Activated B cell treated with CpG ODN at 0.5 μM for 24 hours (primary cell): ENCODE data around the gene TMEM43. TPM values are rescaled to one million over a fixed set of nuclear protein-coding genes. Genes with fewer than 3 reads are reported as not detected.

Experiments
- ATAC-seq: fragments of 200-7000 bp; cut with Tn5 transposase; one replicate; pipeline ENCODE4 v1.10.0; 2021; ENCODE audit warnings: low read depth, mild to moderate bottlenecking, moderate library complexity
- CTCF ChIA-PET: fragments of 350-600 bp; sonication (Branson Sonifier 250); formaldehyde crosslinking; loops from one replicate; lab custom pipeline; 2021; ENCODE audit warnings: antibody characterized with exemption; lab: Charles Lee
- POLR2A ChIA-PET: fragments of 350-600 bp; sonication (Branson Sonifier 250); formaldehyde crosslinking; loops from one replicate; lab custom pipeline; 2021; ENCODE audit warnings: antibody characterized with exemption; lab: Charles Lee
- DNase-seq: peaks from one replicate; pipeline ENCODE4 v3.0.0; 2022
- H3K27ac Mint-ChIP-seq: one replicate; pipeline ENCODE4 v1.8.0; 2020; ENCODE audit warnings: mixed read lengths
- H3K27me3 Mint-ChIP-seq: one replicate; pipeline ENCODE4 v1.8.0; 2021; ENCODE audit warnings: mixed read lengths
- H3K36me3 Mint-ChIP-seq: one replicate; pipeline ENCODE4 v1.8.0; 2021; ENCODE audit warnings: low read depth, mixed read lengths
- H3K4me1 Mint-ChIP-seq: one replicate; pipeline ENCODE4 v1.8.0; 2021; ENCODE audit warnings: mixed read lengths
- H3K4me3 Mint-ChIP-seq: one replicate; pipeline ENCODE4 v1.8.0; 2020; ENCODE audit warnings: mild to moderate bottlenecking, mixed read lengths
- H3K9me3 Mint-ChIP-seq: one replicate; pipeline ENCODE4 v1.8.0; 2020; ENCODE audit warnings: mixed read lengths
- intact Hi-C: fragments of 100-400 bp; cut with micrococcal nuclease; formaldehyde crosslinking; loops from one replicate; pipeline ENCODE4 v1.15.1; 2024
- total RNA-seq: library from RNA; stranded (reverse); gene quantifications from 2 replicates; pipeline ENCODE4 v1.2.3, GENCODE V29; 2022
- TF ChIP-seq, protein P1 (sequence below): fragments of 200-600 bp; IDR thresholded peaks from one replicate; pipeline ENCODE4 v1.8.0; 2022; ENCODE audit warnings: antibody characterized with exemption, mild to moderate bottlenecking

Gene TMEM43
- total RNA-seq, 1 donor from 2014 or later = 32.3 TPM

DNA sequence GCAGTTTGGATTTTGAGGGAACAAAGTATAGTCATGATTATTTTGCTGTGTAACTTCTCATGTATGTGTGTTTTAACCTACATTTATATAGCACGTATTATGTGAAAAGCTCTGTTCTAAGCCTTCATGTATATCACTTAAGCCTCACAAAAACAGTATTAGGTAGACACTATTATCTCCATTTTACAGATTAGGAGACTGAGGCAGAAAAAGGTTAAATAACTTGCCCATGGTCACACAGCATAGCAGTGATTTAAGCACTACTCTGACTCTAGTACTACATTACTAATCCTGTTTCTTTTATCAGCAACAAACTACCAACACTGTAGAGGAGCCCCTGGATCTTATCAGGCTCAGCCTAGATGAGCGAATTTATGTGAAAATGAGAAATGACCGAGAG is 56.4 kb downstream of the TMEM43 start:
- Mint-ChIP-seq H3K4me3 (no peak overlapping the region), H3K27ac (no peak overlapping the region), H3K4me1 (peaks cover 41% of the 10 kb centered on the region), H3K27me3 (no peaks in the 10 kb centered on the region), H3K9me3 (no peaks in the 10 kb centered on the region), H3K36me3 (peaks cover 53% of the 10 kb centered on the region)
- no peak for DNase-seq
- POLR2A ChIA-PET = no interaction called here
- TF ChIP-seq, protein P1, sequence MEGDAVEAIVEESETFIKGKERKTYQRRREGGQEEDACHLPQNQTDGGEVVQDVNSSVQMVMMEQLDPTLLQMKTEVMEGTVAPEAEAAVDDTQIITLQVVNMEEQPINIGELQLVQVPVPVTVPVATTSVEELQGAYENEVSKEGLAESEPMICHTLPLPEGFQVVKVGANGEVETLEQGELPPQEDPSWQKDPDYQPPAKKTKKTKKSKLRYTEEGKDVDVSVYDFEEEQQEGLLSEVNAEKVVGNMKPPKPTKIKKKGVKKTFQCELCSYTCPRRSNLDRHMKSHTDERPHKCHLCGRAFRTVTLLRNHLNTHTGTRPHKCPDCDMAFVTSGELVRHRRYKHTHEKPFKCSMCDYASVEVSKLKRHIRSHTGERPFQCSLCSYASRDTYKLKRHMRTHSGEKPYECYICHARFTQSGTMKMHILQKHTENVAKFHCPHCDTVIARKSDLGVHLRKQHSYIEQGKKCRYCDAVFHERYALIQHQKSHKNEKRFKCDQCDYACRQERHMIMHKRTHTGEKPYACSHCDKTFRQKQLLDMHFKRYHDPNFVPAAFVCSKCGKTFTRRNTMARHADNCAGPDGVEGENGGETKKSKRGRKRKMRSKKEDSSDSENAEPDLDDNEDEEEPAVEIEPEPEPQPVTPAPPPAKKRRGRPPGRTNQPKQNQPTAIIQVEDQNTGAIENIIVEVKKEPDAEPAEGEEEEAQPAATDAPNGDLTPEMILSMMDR = no peak
- no peak for ATAC-seq
- intact Hi-C loops = no loop called here
- CTCF ChIA-PET = no interaction called here

DNA sequence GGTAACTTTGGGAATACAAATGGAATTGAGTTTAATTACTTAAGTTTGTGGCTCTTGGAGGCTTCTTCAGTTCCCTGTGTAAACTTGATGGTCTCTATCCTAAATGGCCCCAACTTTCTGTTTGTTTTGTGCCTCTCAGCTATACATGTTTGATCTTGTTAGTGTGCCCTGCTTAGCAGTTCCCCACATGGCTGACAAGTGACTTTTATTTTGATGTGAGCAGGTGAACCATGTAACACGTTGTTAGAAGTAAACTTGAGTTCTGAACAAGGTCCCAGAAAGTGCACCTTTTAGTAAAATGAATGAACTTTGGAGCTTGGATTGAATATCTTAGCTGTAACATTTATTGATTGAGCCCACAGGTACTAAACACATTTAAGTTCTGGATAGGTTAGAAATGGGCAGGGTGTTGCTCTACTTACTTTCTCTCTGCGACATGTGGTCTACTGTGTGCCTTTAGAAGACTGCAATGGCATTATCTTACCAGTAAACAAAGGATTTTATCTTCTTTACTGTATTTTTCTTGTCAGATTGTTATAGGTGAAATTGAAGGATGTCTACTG is 58.2 kb downstream of the TMEM43 start:
- ChIA-PET POLR2A (no interaction called here), CTCF (no interaction called here)
- H3K4me1 Mint-ChIP-seq = peaks cover 27% of the 10 kb centered on the region
- no peak overlapping the region for H3K27ac Mint-ChIP-seq
- H3K9me3 Mint-ChIP-seq = no peaks in the 10 kb centered on the region
- H3K27me3 Mint-ChIP-seq = no peaks in the 10 kb centered on the region
- H3K4me3 Mint-ChIP-seq = no peak overlapping the region
- intact Hi-C loops = no loop called here
- TF ChIP-seq, protein P1 = no peak
- peaks cover 69% of the 10 kb centered on the region for H3K36me3 Mint-ChIP-seq
- ATAC-seq (no peak), DNase-seq (no peak)

DNA sequence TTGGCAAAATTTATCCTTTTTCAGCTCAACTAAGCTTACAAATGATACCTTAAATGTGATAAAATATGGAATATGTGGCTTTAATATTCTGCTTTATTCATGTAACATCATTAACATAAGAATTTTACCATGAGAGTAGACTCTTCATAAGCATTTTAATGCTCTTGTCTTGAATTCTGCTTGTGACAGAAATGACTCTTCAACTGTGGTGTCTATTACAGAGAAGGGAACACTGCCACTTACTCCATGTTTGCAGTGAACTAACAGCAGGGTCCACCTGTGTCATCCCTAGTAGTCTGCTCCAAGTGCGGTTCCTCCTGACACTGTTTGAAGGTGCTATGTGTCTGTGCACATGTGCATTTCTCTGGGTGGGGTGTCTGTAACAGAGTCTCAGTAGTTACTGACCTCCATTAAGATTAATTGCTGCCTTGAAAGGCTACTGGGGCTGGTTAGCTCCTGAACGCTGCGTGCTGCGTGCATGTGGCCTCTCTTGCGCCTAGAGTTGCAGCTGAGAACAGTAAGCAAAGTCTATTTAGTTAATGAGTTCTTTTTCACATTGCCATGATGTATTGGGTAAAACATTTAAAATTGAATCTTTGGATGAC is 62.1 kb downstream of the TMEM43 start:
- Mint-ChIP-seq H3K27me3 (no peaks in the 10 kb centered on the region), H3K27ac (no peak overlapping the region), H3K4me3 (no peak overlapping the region), H3K9me3 (peaks cover 3% of the 10 kb centered on the region), H3K36me3 (peaks cover 78% of the 10 kb centered on the region), H3K4me1 (peaks cover 35% of the 10 kb centered on the region)
- ATAC-seq (no peak), DNase-seq (no peak)
- POLR2A ChIA-PET = no interaction called here
- CTCF ChIA-PET = no interaction called here
- TF ChIP-seq, protein P1 = no peak
- intact Hi-C loops = no loop called here

DNA sequence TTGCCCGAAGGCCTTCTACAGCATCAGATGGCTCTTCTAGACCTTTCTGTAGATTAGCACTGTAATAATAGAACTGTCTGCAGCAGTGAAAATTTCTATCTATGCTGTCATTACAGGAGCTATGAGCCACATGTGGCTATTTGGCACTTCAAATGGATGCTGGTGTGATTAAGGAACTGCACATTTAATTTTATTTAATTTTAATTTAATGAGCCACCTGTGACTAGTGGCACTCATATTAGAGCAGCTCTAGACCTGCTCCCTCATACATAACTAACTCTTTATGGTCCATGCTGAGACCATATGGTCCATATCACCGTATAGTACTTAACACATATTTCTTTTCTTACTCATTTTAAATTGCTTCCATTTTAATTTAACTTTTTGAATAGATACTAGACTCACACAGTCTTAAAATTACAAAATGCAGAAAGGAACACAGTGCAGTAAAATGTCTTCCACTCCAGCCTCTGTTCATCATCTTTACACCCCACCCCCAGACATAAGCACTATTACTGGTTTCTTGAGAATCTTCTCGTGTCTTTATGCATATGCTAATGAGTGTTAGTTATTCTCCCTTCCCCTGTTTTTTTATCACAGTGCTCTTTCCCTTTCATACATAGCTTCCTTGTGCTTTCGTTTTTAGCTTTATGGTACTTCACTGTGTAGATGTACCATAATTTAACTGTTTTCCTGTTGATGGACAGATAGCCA is 63.3 kb downstream of the TMEM43 start:
- intact Hi-C loops = no loop called here
- peaks cover 28% of the 10 kb centered on the region for H3K4me1 Mint-ChIP-seq

More for the DNA sequence above, 63.3 kb downstream of the TMEM43 start:
- ATAC-seq = no peak
- Mint-ChIP-seq H3K9me3 (peaks cover 3% of the 10 kb centered on the region), H3K27me3 (no peaks in the 10 kb centered on the region), H3K36me3 (peaks cover 66% of the 10 kb centered on the region), H3K4me3 (no peak overlapping the region), H3K27ac (no peak overlapping the region)
- TF ChIP-seq, protein P1 = no peak
- ChIA-PET CTCF (interaction anchor here (1.4 kb wide), 1 partner anchor 15 kb away, joined by 4 read pairs; no protein-coding TSS in a partner anchor), POLR2A (interaction anchor here (1.1 kb wide), 1 partner anchor 10 kb away, joined by 3 read pairs; the partner anchor contains the start of gene XPC)
- DNase-seq = no peak

Other genes with a start within 250 kb of the TMEM43 start
- not detected in 2 replicates for gene WNT7A, start 245.0 kb upstream of the TMEM43 start, total RNA-seq
- 9.2 and 9.8 TPM in 2 replicates for gene CHCHD4, start 182 bp upstream of the TMEM43 start, total RNA-seq
- gene XPC, start 53.5 kb downstream of the TMEM43 start, total RNA-seq = 35.4 and 35.6 TPM in 2 replicates
- gene LSM3, start 53.8 kb downstream of the TMEM43 start, total RNA-seq = 12.9 and 14.2 TPM in 2 replicates